HG02623 (cell line): ENCODE data around the gene VMAC.

Experiments
- ATAC-seq: cut with Tn5 transposase; IDR thresholded peaks from one replicate; pipeline ENCODE4 v1.9.1; 2021; ENCODE audit warnings: moderate library complexity; ENCODE audit not compliant: unreplicated experiment

VMAC gene

GRCh38 chr19:5903624-5904351 is 884 bp upstream of the VMAC start, which contains the start of gene NDUFA11:
NDUFA11 (minus strand) TSS chr19:5903790; CDS start chr19:5903708, 82 bp downstream.
- peak; percentile 32 for ATAC-seq

- no peak for ATAC-seq
Observed at GRCh38 chr19:5905114-5905778, 574 bp downstream of the VMAC start.

- no peak for ATAC-seq
Observed at GRCh38 chr19:5907241-5907640, 2.6 kb downstream of the VMAC start.

GRCh38 chr19:5908773-5909442 is 4.2 kb downstream of the VMAC start:
- no peak for ATAC-seq

GRCh38 chr19:5910638-5910907 is 5.9 kb downstream of the VMAC start:
- ATAC-seq = no peak

- ATAC-seq = no peak
Observed at GRCh38 chr19:5911366-5911765, 6.7 kb downstream of the VMAC start.

GRCh38 chr19:5913739-5914357 is 9.2 kb downstream of the VMAC start, which contains the start of gene CAPS:
CAPS (plus strand) TSS chr19:5914254; CDS start chr19:5914407, 153 bp downstream.
- ATAC-seq = no peak

- ATAC-seq = no peak
Observed at GRCh38 chr19:5914358-5914774, 9.7 kb downstream of the VMAC start.

GRCh38 chr19:5914946-5915781 is 10.5 kb downstream of the VMAC start:
- ATAC-seq = no peak

- no peak for ATAC-seq
Observed at GRCh38 chr19:5915782-5916165, 11.1 kb downstream of the VMAC start.

- ATAC-seq = no peak
Observed at GRCh38 chr19:5916181-5916708, 11.6 kb downstream of the VMAC start.

GRCh38 chr19:5917431-5918107 is 12.9 kb downstream of the VMAC start:
- no peak for ATAC-seq

- ATAC-seq = no peak
Observed at GRCh38 chr19:5918463-5919079, 13.9 kb downstream of the VMAC start.

- ATAC-seq = no peak
Observed at GRCh38 chr19:5921516-5922160, 17.0 kb downstream of the VMAC start.

- ATAC-seq = no peak
Observed at GRCh38 chr19:5922161-5922545, 17.5 kb downstream of the VMAC start.

GRCh38 chr19:5923356-5923755 is 18.7 kb downstream of the VMAC start:
- no peak for ATAC-seq

- ATAC-seq = no peak
Observed at GRCh38 chr19:5925830-5926427, 21.3 kb downstream of the VMAC start.

- no peak for ATAC-seq
Observed at GRCh38 chr19:5926641-5927440, 22.2 kb downstream of the VMAC start.
